22Rv1 (cell line): ENCODE measurements around the gene IL15.

Experiments
- CTCF ChIP-seq: fragments of 450-650 bp; IDR thresholded peaks from 2 replicates; pipeline ENCODE4 v1.5.1; 2017; ENCODE audit warnings: mild to moderate bottlenecking
- ZFX ChIP-seq: fragments of 450-650 bp; IDR thresholded peaks from 2 replicates; pipeline ENCODE4 v1.6.1; 2017; ENCODE audit warnings: antibody characterized with exemption, borderline replicate concordance

GRCh38 chr4:141647966-141648365 lies 11.6 kb downstream of the IL15 start:
- TF ChIP-seq CTCF (no peak), ZFX (no peak)
